Stimulated activated CD8-positive, alpha-beta memory T cell treated with anti-CD3 and anti-CD28 coated beads, Interleukin-12 subunit alpha, Interleukin-12 subunit beta, amount 100 ng/mL, for 24 hours (primary cell): ENCODE measurements around the gene PRKAB1.
"Not testable (repeated sequence)": the region's sequence is repeated elsewhere in the genome, so short reads cannot be mapped to it uniquely, and the experiment has no call there.

ENCODE experiments used
- DNase-seq: peaks from one replicate; pipeline ENCODE4 v3.0.0-alpha.2; 2020; ENCODE audit errors: extremely low read depth

The PRKAB1 gene, protein sequence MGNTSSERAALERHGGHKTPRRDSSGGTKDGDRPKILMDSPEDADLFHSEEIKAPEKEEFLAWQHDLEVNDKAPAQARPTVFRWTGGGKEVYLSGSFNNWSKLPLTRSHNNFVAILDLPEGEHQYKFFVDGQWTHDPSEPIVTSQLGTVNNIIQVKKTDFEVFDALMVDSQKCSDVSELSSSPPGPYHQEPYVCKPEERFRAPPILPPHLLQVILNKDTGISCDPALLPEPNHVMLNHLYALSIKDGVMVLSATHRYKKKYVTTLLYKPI

GRCh38 chr12:119667577-119668323 lies at the start of gene PRKAB1:
TSS of gene PRKAB1 (plus strand) at chr12:119668133. CDS start at chr12:119668245, 112 bp downstream.
- DNase-seq: peak; percentile 89

DNA sequence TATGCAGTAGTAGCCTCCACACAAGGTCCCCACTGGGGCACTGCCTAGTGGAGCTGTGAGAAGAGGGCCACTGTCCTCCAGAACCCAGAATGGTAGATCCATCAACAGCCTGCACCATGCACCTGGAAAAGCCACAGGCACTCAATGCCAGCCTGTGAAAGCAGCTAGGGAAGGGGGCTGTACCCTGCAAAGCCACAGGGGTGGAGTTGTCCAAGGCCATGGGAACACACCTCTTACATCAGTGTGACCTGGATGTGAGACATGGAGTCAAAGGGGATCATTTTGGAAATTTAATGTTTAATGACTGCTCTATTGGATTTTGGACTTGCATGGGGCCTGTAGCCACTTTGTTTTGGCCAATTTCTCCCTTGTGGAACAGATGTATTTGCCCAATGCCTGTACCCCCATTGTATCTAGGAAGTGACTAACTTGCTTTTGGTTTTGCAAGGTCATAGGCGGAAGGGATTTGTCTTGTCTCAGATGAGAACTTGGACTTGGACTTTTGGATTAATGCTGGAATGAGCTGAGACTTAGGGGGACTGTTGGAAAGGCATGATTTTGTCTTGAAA lies 49.5 kb upstream of the PRKAB1 start:
- not testable (repeated sequence) for DNase-seq

GRCh38 chr12:119620490-119620889 lies 47.4 kb upstream of the PRKAB1 start:
- no peak for DNase-seq

DNA sequence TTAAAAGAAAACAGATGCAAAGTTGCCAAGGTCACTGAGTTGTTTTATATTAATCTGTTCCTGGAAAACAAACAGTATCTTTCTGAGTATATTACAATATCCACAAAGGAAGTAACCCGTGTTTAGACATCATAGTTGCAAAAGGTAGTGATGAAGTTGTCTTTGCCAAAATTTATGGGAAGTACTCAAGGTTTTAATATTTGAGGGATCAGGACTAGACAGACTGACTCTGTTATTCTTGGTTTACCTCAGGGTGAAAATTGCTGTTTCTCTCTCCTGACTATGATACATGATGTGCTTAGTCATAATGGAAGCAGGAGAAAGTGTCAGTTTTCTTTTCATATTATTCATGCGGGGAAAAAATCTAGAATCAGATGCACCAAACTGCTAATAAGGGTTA lies 46.1 kb upstream of the PRKAB1 start:
- no peak for DNase-seq

DNA sequence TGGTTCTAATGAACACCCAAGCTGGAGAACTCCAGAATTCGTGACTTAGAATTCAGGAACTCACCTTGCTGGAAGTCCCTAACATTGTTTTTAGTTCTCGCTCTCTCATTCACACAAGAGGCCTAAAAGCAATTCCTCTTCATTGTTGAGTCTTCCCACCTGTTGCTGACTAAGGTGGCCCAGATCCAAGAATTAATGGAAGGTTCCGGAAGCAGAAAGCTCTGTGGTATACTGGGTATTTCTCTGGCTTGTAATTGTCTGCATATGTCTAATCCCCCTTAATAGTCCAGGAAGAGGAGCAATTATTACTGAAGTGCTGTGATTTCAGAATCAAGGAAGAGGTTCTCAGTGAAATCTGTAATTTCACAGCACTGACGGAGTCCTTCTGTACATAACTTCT lies 43.0 kb upstream of the PRKAB1 start:
- DNase-seq: no peak

DNA sequence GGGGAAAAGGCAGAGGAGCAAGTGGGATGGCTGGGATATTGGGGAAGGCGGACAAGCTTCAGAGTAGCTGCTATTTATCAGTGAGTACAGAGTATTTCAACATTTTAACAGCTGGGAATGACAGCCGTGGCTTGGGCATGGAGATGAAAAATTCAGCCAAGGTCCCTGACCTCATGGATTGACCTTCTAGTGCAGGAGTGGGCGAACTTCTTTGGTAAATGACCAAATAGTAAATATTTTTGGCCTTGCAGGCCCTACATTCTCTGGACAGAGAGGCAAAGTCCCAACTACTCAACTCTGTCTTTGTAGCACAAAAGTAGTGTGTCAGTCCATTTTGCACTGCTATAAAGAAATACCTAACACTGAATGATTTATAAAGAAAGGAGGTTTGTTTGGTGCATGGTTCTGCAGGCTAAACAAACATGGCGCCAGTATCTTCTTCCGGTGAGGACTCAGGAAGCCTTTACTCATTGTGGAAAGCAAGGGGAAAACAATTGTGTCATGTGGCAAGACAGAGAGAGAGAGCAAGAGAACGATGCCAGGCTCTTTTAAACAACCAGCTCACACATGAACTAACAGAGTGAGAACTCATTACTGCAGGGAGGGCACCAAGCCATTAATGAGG lies 40.8 kb upstream of the PRKAB1 start:
- DNase-seq: no peak

DNA sequence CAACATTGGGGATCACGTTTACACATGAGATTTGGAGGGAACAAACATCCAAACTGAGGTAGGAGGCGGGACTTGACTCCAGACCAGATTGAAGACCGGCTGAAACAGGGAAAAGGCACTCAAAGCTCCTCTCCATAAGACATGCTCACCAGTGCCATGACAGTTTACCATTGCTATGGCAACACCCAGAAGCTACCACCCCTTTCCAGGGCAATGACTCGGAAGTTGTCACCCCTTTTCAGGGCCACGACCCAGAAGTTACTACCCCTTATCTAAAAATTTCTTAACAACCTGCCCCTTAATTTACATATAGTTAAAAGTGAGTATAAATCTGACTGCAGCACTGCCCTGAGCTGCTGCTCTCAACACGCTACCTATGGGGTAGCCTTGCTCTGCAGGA lies 40.2 kb upstream of the PRKAB1 start:
- no peak for DNase-seq

- no peak for DNase-seq
Measured at GRCh38 chr12:119630223-119630780, 37.6 kb upstream of the PRKAB1 start.

DNA sequence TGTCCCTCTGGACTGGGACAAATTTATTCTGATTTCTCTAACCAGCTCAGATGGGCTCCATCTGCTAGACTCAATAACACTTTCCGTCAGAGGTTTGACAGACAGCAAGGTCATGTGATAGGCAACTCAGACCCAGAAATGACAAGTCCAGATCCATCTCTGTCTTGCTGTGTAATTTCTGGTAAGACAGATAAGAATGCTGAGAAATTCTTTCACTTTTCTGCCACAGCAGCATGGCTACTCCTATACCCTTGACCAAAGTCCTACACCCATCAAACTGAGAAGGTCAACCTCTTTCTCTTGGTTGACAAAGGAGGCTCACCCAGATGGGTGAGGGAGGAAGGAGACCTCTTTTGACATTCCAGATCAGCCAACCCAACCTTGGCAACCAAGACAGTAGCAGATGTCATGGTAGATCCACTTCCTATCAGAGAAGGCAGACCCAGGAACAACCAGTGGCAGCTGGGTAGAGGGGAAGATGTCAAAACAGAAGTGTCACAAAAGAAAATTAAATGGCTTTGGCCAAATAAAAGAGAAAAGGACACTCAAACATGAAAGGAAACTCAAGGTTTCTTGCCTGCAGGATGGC lies 36.9 kb upstream of the PRKAB1 start:
- no peak for DNase-seq

GRCh38 chr12:119631930-119632678 lies 35.8 kb upstream of the PRKAB1 start:
- no peak for DNase-seq

DNA sequence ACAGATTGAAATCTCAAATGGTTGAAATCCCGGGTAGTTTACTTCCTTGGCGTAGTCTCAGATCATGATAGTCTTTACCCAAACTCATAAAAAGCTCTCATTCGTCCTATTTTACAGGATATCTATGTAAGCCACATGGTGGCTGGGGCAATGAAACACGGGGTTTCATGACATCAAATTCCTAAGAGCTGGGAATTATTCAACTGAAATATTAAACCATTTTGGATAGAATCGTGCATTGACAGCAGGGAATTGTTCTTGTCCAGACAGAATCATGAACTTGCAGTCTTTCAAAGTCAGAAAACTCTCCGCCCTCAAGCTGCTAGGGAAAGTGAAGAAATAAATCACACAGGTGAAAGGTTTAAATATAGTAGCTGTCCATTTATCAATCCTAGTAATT lies 33.2 kb upstream of the PRKAB1 start:
- DNase-seq: no peak

- DNase-seq: no peak
Measured at GRCh38 chr12:119642986-119643385, 24.9 kb upstream of the PRKAB1 start.

GRCh38 chr12:119644930-119645329 lies 23.0 kb upstream of the PRKAB1 start:
- DNase-seq: no peak

- DNase-seq: no peak
Measured at GRCh38 chr12:119645535-119646059, 22.3 kb upstream of the PRKAB1 start.

- no peak for DNase-seq
Measured at GRCh38 chr12:119649202-119649808, 18.6 kb upstream of the PRKAB1 start.

- no peak for DNase-seq
Measured at GRCh38 chr12:119652665-119653064, 15.3 kb upstream of the PRKAB1 start.

DNA sequence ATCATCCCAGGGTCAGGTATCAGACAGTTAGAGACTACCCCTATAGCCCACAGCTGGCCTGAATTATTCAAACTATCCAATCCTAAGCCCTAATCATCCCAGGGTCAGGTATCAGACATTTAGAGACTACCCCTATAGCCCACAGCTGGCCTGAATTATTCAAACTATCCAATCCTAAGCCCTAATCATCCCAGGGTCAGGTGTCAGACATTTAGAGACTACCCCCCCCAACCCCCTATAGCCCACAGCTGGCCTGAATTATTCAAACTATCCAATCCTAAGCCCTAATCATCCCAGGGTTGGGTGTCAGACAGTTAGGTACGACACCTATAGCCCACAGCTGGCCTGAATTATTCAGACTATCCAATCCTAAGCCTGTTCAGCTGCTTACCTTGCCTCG lies 10.9 kb upstream of the PRKAB1 start:
- DNase-seq: not testable (repeated sequence)

DNA sequence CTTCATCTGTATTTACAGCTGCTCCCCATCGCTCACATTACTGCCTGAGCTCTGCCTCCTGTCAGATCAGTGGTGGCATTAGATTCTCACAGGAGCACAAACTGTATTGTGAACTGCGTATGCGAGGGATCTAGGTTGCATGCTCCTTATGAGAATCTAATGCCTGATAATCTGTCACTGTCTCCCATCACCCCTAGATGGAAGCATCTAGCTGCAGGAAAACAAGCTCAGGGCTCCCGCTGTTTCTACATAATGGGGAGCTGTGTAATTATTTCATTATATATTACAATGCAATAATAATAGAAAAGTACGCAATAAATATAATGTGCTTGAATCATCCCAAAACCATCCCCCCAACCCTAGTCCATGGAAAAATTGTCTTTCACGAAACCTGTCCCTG lies 9.8 kb upstream of the PRKAB1 start:
- not testable (repeated sequence) for DNase-seq

DNA sequence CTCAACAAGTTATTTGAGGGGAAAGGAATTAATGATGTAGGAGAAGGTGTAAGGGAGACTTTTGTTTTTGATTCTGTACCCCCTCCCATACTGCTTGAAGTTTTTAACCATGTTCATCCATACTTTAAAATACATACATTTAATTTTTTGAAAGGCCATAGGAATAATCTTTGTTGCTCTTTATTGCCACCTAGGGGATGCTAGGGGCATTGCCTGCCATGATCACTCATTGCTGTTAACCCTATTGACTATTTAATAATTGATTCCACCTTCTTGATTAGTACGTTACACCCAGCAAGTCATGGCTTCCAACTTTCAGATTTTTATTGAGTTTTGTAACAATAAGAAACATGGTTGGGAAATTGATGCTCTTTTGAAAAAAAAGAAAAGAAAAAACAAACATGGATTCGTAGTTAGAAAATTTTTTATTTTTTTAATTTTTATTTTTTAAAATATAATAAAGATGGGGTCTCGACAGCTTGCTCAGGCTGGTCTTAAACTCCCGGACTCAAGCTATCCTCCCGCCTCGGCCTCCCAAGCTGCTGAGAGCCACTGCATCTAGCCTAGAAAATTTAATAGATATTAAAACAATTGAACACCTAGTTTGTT lies 8.5 kb upstream of the PRKAB1 start:
- DNase-seq: no peak

DNA sequence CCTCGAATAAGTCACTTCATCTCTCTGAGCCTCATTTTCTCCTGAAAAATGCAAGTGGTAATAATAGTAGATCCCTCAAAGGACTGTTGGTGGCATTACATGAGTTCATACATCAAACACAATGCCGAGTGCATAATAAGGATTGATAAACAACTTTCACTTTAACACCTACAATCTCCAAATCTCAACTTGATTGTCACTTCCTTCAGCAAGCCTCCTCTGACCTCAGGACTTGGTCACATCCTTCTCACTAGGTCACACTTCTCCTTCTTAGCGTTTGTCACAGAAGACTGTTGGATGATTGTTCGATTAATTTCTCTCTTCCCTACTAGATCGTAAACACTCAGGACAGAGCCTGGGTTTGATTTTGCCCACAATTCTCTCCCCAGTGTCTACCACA lies 7.9 kb upstream of the PRKAB1 start:
- DNase-seq: no peak
